Dedifferentiated amniotic fluid mesenchymal stem cell (primary cell): Measurements from ENCODE around the gene HOTAIR.

Experiments
- DNase-seq: peaks from one replicate; pipeline ENCODE4 v3.0.0-alpha.2; 2016; ENCODE audit errors: extremely low spot score

HOTAIR gene

GRCh38 chr12:53974084-53975063 lies at the start of gene HOTAIR:
Gene HOTAIR (minus strand): TSS chr12:53974954.
- no peak for DNase-seq

- no peak for DNase-seq
These were observed 49.4 kb upstream of the HOTAIR start for GRCh38 chr12:54024127-54024526.

- DNase-seq: no peak
These were observed 48.5 kb upstream of the HOTAIR start for GRCh38 chr12:54022960-54023884.

- no peak for DNase-seq
These were observed 46.8 kb upstream of the HOTAIR start for GRCh38 chr12:54021432-54022013.

GRCh38 chr12:54020591-54021405 lies 46.0 kb upstream of the HOTAIR start:
- no peak for DNase-seq

GRCh38 chr12:54019924-54020590 lies 45.3 kb upstream of the HOTAIR start:
- DNase-seq: no peak

GRCh38 chr12:54019091-54019811 lies 44.5 kb upstream of the HOTAIR start:
- no peak for DNase-seq

GRCh38 chr12:54018468-54018984 lies 43.8 kb upstream of the HOTAIR start:
- DNase-seq: no peak

GRCh38 chr12:54017878-54018467 lies 43.2 kb upstream of the HOTAIR start:
- DNase-seq: no peak

- DNase-seq: no peak
These were observed 42.5 kb upstream of the HOTAIR start for GRCh38 chr12:54017027-54017788.

- no peak for DNase-seq
These were observed 41.8 kb upstream of the HOTAIR start for GRCh38 chr12:54016478-54016964.

- DNase-seq: no peak
These were observed 41.3 kb upstream of the HOTAIR start for GRCh38 chr12:54016051-54016450.

- no peak for DNase-seq
These were observed 40.5 kb upstream of the HOTAIR start for GRCh38 chr12:54015018-54015931.

- no peak for DNase-seq
These were observed 39.7 kb upstream of the HOTAIR start for GRCh38 chr12:54014377-54015017.

GRCh38 chr12:54012631-54013409 lies 38.1 kb upstream of the HOTAIR start:
- DNase-seq: no peak
